HFFc6 (cell line): Measurements from ENCODE around the gene ANO10. TPM values are rescaled to one million over a fixed set of nuclear protein-coding genes. Genes with fewer than 3 reads are reported as not detected.

Source experiments
- DNase-seq: peaks from one replicate; pipeline ENCODE4 v3.0.0-alpha.2; 2018
- H3K27ac Mint-ChIP-seq: 2 replicates; pipeline ENCODE4 v1.8.0; 2020; ENCODE audit warnings: mild to moderate bottlenecking, mixed read lengths
- H3K27me3 Mint-ChIP-seq: 2 replicates; pipeline ENCODE4 v1.8.0; 2021; ENCODE audit warnings: mild to moderate bottlenecking, moderate library complexity, mixed read lengths; ENCODE audit not compliant: insufficient read depth
- H3K36me3 Mint-ChIP-seq: 2 replicates; pipeline ENCODE4 v1.8.0; 2021; ENCODE audit warnings: low read depth, mixed read lengths
- H3K4me1 Mint-ChIP-seq: 2 replicates; pipeline ENCODE4 v1.8.0; 2020; ENCODE audit warnings: low read depth, mixed read lengths
- H3K4me3 Mint-ChIP-seq: 2 replicates; pipeline ENCODE4 v1.8.0; 2020; ENCODE audit warnings: mild to moderate bottlenecking, moderate library complexity, mixed read lengths
- H3K9me3 Mint-ChIP-seq: 2 replicates; pipeline ENCODE4 v1.8.0; 2020; ENCODE audit warnings: mild to moderate bottlenecking, mixed read lengths
- total RNA-seq, 6 experiments: library from RNA; stranded (reverse); fragmentation: NEBNext Ultra II Directional; extraction: Animal tissue kit (Norgen Biotek cat#: 25700); gene quantifications; 2 replicates in 1 of 6; 3 replicates in 5 of 6; pipeline ENCODE4 v1.2.3, GENCODE V29; 2021
- TF ChIP-seq, protein P1 (sequence below): fragments of 200-600 bp; sonication (generic); IDR thresholded peaks from 2 replicates; pipeline ENCODE4 v1.5.0; 2021; ENCODE audit warnings: antibody characterized with exemption, mild to moderate bottlenecking

The ANO10 gene
- total RNA-seq, 6 experiments from 2014 or later: 78.3 to 103 (median 90.8) TPM

DNA sequence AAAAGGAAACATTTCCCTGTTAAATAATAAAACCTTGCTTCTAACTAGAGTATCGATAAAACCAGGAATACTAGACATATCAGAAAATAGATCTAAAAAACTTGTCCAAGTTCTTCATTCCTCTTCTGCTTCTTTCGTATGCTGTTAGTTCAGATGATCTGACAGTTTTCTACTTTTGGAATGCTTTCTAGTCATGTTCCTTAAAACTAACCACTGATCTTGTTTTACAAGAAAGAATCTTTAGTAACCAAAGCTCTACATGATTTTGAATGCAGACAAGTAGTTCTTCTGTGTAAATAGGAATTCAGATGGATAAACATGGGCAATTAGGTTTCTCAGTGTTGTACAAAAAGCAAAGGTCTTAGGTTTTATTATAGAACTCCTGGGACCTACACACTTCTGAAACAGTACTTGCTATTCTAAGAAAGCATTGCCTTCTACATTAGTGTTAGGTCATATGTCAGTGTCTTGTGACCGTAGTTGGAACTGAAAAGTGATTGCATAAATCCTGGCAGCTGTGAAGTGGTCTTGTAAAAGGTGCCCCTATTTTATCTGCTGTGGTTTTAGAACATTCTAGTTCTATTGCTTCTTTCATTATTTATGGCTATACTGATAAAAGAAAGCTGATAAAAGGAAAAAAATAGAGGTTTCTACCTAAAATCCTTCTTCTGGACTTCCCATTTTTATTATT is 294.8 kb downstream of the ANO10 start:
- Mint-ChIP-seq H3K9me3 (no peaks in the 10 kb centered on the region), H3K27me3 (peaks cover 2% of the 10 kb centered on the region; the same call in 1 of the 2 replicates), H3K4me3 (no peak overlapping the region), H3K27ac (no peak overlapping the region), H3K4me1 (peaks cover 20% of the 10 kb centered on the region), H3K36me3 (peaks cover 12% of the 10 kb centered on the region)
- DNase-seq: no peak
- TF ChIP-seq, protein P1, sequence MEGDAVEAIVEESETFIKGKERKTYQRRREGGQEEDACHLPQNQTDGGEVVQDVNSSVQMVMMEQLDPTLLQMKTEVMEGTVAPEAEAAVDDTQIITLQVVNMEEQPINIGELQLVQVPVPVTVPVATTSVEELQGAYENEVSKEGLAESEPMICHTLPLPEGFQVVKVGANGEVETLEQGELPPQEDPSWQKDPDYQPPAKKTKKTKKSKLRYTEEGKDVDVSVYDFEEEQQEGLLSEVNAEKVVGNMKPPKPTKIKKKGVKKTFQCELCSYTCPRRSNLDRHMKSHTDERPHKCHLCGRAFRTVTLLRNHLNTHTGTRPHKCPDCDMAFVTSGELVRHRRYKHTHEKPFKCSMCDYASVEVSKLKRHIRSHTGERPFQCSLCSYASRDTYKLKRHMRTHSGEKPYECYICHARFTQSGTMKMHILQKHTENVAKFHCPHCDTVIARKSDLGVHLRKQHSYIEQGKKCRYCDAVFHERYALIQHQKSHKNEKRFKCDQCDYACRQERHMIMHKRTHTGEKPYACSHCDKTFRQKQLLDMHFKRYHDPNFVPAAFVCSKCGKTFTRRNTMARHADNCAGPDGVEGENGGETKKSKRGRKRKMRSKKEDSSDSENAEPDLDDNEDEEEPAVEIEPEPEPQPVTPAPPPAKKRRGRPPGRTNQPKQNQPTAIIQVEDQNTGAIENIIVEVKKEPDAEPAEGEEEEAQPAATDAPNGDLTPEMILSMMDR: no peak

DNA sequence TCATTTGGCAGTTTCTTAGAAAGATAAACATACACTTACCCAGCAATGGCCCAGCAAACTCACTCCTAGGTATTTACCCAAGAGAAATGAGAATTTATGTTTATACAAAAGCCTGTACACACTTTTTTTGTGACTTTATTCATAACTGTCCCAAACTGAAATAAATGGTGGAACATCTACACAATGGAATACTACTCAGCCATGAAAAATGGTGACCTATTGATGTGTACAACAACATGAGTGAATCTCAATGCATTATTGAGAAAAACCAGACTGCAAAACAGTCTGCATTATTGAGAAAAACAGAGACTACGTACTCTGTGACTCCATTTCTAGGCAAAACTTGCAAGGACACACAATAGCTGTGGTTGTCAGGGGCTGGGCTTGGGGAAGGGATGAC is 298.3 kb downstream of the ANO10 start:
- H3K9me3 Mint-ChIP-seq: no peaks in the 10 kb centered on the region
- TF ChIP-seq, protein P1: no peak
- no peak for DNase-seq
- peaks cover 2% of the 10 kb centered on the region for H3K4me1 Mint-ChIP-seq
- H3K27ac Mint-ChIP-seq: no peak overlapping the region
- no peak overlapping the region for H3K4me3 Mint-ChIP-seq
- peaks cover 2% of the 10 kb centered on the region; the same call in 1 of the 2 replicates for H3K27me3 Mint-ChIP-seq
- H3K36me3 Mint-ChIP-seq: peaks cover 23% of the 10 kb centered on the region

DNA sequence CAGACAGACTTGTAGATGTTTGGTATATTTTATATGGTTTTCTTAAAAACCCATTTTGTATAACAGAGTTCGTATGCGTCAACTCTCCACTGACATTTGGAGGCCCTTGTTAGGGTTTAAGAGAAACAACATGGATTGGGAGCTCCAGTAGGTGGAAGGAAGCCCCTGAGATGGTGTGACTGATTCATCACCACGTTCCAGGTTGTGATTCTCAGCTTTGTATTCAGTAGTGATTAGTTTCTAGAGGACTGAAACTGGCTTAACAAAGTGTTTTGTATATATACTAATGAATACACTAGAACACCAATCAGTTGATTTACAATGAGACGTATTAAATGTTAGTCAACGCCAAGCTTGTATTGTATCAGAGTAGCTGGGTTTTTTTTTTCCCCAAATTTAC is 301.5 kb downstream of the ANO10 start:
- DNase-seq: no peak
- H3K27ac Mint-ChIP-seq: no peak overlapping the region
- H3K4me1 Mint-ChIP-seq: no peaks in the 10 kb centered on the region
- no peaks in the 10 kb centered on the region for H3K9me3 Mint-ChIP-seq
- no peak overlapping the region for H3K4me3 Mint-ChIP-seq
- peaks cover 23% of the 10 kb centered on the region for H3K36me3 Mint-ChIP-seq
- H3K27me3 Mint-ChIP-seq: peaks cover 2% of the 10 kb centered on the region; the same call in 1 of the 2 replicates
- TF ChIP-seq, protein P1: no peak

DNA sequence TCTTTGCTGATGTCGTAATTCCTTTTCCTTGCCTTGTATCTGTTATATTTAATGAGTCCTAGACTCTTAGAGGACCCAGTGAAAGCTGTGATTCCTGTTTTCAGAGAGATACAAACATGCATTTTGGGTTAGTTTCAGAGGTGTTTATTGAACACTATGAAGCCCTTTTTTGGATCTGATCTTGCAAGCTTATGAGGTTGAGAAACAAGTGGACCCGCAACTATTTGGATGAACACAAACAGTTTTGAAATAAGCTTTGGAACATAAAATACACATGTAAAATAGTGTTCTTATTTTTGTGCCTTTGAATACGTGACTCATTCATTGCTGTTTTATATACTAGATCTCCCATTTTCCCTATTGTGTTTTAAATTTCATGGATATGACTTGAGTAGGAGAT is 302.0 kb downstream of the ANO10 start:
- Mint-ChIP-seq H3K9me3 (no peaks in the 10 kb centered on the region), H3K27ac (no peak overlapping the region), H3K4me1 (no peaks in the 10 kb centered on the region), H3K27me3 (peaks cover 2% of the 10 kb centered on the region; the same call in 1 of the 2 replicates), H3K4me3 (no peak overlapping the region), H3K36me3 (peaks cover 23% of the 10 kb centered on the region)
- DNase-seq: no peak
- TF ChIP-seq, protein P1: no peak

DNA sequence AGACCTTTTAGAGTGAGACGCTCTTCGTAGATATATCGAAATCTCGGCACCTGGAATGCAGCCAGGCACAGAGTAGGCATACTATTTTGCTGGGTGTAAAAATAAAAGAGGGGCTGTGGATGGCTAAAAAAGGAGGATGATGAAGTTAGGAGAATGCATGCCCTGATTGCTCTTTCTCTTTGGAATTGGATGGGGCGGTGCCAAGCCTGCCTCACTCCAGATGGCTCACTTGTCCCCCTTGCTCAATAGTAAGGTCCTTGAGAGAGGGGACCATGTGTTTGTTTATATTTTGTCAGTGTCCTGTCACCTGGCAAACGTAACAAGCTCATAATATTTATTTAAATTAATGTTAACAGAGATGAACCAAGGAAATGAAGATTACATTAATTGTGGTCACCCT is 302.4 kb downstream of the ANO10 start:
- no peak overlapping the region for H3K4me3 Mint-ChIP-seq
- TF ChIP-seq, protein P1: no peak
- peaks cover 2% of the 10 kb centered on the region; the same call in 1 of the 2 replicates for H3K27me3 Mint-ChIP-seq
- no peaks in the 10 kb centered on the region for H3K4me1 Mint-ChIP-seq
- no peaks in the 10 kb centered on the region for H3K9me3 Mint-ChIP-seq
- H3K27ac Mint-ChIP-seq: no peak overlapping the region
- peaks cover 23% of the 10 kb centered on the region for H3K36me3 Mint-ChIP-seq
- no peak for DNase-seq
